ENCODE data around the gene GCN1.
A peak's percentile ranks its signal among the peaks of the same experiment; 100 is the strongest.

DNA sequence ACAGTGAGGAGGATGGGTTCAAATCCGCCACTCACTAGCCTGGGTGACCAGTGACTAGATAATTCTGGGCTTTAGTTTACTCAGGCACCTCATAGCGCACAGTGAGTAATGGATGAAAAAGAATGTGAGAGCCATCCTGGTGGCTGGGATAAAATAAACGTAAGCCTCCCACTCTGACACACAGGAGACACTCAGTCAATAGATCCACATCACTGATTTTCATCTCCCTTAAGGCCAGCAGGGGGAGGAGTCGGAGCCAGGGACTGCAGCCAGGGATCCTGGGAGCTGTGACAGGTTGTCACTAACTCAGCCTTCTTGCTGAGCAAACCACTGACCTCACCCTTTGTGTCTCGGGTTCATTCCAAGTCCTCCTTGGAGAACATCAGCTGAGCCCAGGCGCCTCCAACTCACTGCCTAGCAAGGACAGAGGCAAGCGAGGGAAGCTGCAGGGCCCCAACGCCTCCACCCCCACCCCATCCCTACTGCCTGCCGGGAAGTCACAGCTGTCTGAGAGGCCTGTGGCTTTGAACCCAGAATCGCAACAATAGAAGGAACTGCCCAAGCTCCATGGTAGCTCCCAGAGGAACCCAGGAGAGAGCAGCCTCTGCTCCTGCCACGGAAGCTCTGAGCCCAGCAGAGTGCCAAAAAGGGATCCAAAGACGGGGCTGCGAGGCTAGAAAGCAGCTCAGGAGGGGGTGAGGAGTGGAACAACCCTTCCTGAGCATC, 40.3 kb upstream of the GCN1 start:
- TF ChIP-seq, protein P1, sequence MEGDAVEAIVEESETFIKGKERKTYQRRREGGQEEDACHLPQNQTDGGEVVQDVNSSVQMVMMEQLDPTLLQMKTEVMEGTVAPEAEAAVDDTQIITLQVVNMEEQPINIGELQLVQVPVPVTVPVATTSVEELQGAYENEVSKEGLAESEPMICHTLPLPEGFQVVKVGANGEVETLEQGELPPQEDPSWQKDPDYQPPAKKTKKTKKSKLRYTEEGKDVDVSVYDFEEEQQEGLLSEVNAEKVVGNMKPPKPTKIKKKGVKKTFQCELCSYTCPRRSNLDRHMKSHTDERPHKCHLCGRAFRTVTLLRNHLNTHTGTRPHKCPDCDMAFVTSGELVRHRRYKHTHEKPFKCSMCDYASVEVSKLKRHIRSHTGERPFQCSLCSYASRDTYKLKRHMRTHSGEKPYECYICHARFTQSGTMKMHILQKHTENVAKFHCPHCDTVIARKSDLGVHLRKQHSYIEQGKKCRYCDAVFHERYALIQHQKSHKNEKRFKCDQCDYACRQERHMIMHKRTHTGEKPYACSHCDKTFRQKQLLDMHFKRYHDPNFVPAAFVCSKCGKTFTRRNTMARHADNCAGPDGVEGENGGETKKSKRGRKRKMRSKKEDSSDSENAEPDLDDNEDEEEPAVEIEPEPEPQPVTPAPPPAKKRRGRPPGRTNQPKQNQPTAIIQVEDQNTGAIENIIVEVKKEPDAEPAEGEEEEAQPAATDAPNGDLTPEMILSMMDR (IDR thresholded peaks at IDR 0.05; ENCODE audit: extremely low read depth in 1 of 2, insufficient read depth in 1 of 2, low read depth in 1 of 2, low read length in 2 of 2), result peak; percentile 50 to 55
- peak; percentile 22 for TF ChIP-seq POLR2A (IDR thresholded peaks at IDR 0.05; ENCODE audit: low read depth, low read length)
- TF ChIP-seq, protein P2, sequence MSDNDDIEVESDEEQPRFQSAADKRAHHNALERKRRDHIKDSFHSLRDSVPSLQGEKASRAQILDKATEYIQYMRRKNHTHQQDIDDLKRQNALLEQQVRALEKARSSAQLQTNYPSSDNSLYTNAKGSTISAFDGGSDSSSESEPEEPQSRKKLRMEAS (IDR thresholded peaks at IDR 0.05; ENCODE audit: insufficient read depth, insufficient read length), result no peak
- TF ChIP-seq EZH2 (IDR thresholded peaks at IDR 0.05; ENCODE audit: borderline replicate concordance, low read depth, low read length, severe bottlenecking), result no peak
- TF ChIP-seq GATA2 (IDR thresholded peaks at IDR 0.05; ENCODE audit: insufficient read depth, insufficient read length, low read depth, low read length), result peak; percentile 69
- TF ChIP-seq POLR2AphosphoS5 (IDR thresholded peaks at IDR 0.05; ENCODE audit: insufficient read depth, low read depth, low read length), result peak; percentile 49
- no peak for TF ChIP-seq FOS (IDR thresholded peaks at IDR 0.05; ENCODE audit: borderline replicate concordance, insufficient read depth, low read length)
- TF ChIP-seq JUN (IDR thresholded peaks at IDR 0.05; ENCODE audit: borderline replicate concordance, insufficient read depth, insufficient read length, low read depth), result no peak
- TF ChIP-seq MYC (IDR thresholded peaks at IDR 0.05; ENCODE audit: low read depth, low read length), result no peak

All from endothelial cell of umbilical vein (primary cell).